Liver (tissue), 9 donors: ENCODE data around the gene ULK1. TPM values are rescaled to one million over a fixed set of nuclear protein-coding genes. Genes with fewer than 3 reads are reported as not detected.

Experiments
- DNase-seq: peaks from one replicate; pipeline ENCODE4 v3.0.0-alpha.2; 2017; ENCODE audit warnings: low spot score
- H3K27ac ChIP-seq, 2 donors: one replicate each; pipeline ENCODE4 v1.7.0; 2013; ENCODE audit warnings: inconsistent platforms in 2 of 2, low read length in 2 of 2, control low read depth in 1 of 2, low read depth in 1 of 2, mild to moderate bottlenecking in 1 of 2
- H3K27me3 ChIP-seq, 4 donors: one replicate each; pipeline versions ENCODE4 v1.6.1 to v1.7.0; 2013; ENCODE audit warnings: low read length in 3 of 4, inconsistent platforms in 1 of 4, mild to moderate bottlenecking in 1 of 4, moderate library complexity in 1 of 4; ENCODE audit not compliant: control insufficient read depth in 4 of 4, insufficient read depth in 4 of 4
- H3K36me3 ChIP-seq, 4 donors: one replicate each; pipeline versions ENCODE4 v1.6.1 to v1.7.0; 2013; ENCODE audit warnings: low read length in 3 of 4, mild to moderate bottlenecking in 3 of 4, low read depth in 1 of 4, moderate library complexity in 1 of 4; ENCODE audit not compliant: control insufficient read depth in 4 of 4, insufficient read depth in 3 of 4
- H3K4me1 ChIP-seq, 4 donors: one replicate each; pipeline versions ENCODE4 v1.6.1 to v1.7.0; 2013; ENCODE audit warnings: low read length in 3 of 4, mild to moderate bottlenecking in 3 of 4, moderate library complexity in 1 of 4; ENCODE audit not compliant: control insufficient read depth in 4 of 4, insufficient read depth in 4 of 4
- H3K4me3 ChIP-seq, 3 donors: one replicate each; pipeline versions ENCODE4 v1.6.1 to v1.7.0; 2013; ENCODE audit warnings: low read length in 3 of 3, control low read depth in 1 of 3, low read depth in 1 of 3, mild to moderate bottlenecking in 1 of 3
- H3K9ac ChIP-seq, 2 donors: one replicate each; pipeline ENCODE4 v1.7.0; 2013; ENCODE audit warnings: low read length in 2 of 2, mild to moderate bottlenecking in 2 of 2, moderate library complexity in 2 of 2, control low read depth in 1 of 2, low read depth in 1 of 2
- H3K9me3 ChIP-seq, 4 donors: one replicate each; pipeline versions ENCODE4 v1.6.1 to v1.7.0; 2013; ENCODE audit warnings: low read length in 3 of 4; ENCODE audit not compliant: control insufficient read depth in 4 of 4
- EGR1 ChIP-seq, 2 donors: IDR thresholded peaks; 2 replicates each; pipeline ENCODE4 v1.6.1; 2016 to 2018; ENCODE audit warnings: antibody characterized with exemption in 2 of 2, low read depth in 2 of 2
- FOXA1 ChIP-seq: IDR thresholded peaks from 2 replicates; pipeline ENCODE4 v1.6.1; 2016; ENCODE audit warnings: antibody characterized with exemption
- FOXA2 ChIP-seq: IDR thresholded peaks from 2 replicates; pipeline ENCODE4 v1.6.1; 2016; ENCODE audit warnings: antibody characterized with exemption
- GABPA ChIP-seq, 2 donors: IDR thresholded peaks in 1 of 2; conservative IDR thresholded peaks in 1 of 2; 2 replicates each; pipeline ENCODE4 v1.6.1; 2016; ENCODE audit warnings: antibody characterized with exemption in 2 of 2, mild to moderate bottlenecking in 1 of 2, moderate library complexity in 1 of 2
- HNF4A ChIP-seq, 2 donors: conservative IDR thresholded peaks; 2 replicates each; pipeline ENCODE4 v1.6.1; 2016; ENCODE audit warnings: antibody characterized with exemption in 2 of 2, mild to moderate bottlenecking in 2 of 2
- HNF4G ChIP-seq: IDR thresholded peaks from 2 replicates; pipeline ENCODE4 v1.6.1; 2016; ENCODE audit warnings: antibody characterized with exemption
- JUND ChIP-seq, 2 donors: IDR thresholded peaks; 2 replicates each; pipeline ENCODE4 v1.6.1; 2016; ENCODE audit warnings: antibody characterized with exemption in 2 of 2
- NR2F2 ChIP-seq: IDR thresholded peaks from 2 replicates; pipeline ENCODE4 v1.6.1; 2016; ENCODE audit warnings: antibody characterized with exemption
- RAD21 ChIP-seq, 2 donors: IDR thresholded peaks; 2 replicates each; pipeline ENCODE4 v1.6.1; 2016; ENCODE audit warnings: antibody characterized with exemption in 2 of 2, mild to moderate bottlenecking in 2 of 2
- RXRA ChIP-seq, 2 donors: IDR thresholded peaks; 2 replicates each; pipeline ENCODE4 v1.6.1; 2017 to 2018; ENCODE audit warnings: antibody characterized with exemption in 2 of 2, mild to moderate bottlenecking in 1 of 2
- SP1 ChIP-seq: IDR thresholded peaks from 2 replicates; pipeline ENCODE4 v1.6.1; 2018; ENCODE audit warnings: antibody characterized with exemption, mild to moderate bottlenecking
- TAF1 ChIP-seq: conservative IDR thresholded peaks from 2 replicates; pipeline ENCODE4 v1.6.1; 2016; ENCODE audit warnings: antibody characterized with exemption, mild to moderate bottlenecking
- YY1 ChIP-seq: IDR thresholded peaks from 2 replicates; pipeline ENCODE4 v1.6.1; 2016; ENCODE audit warnings: antibody characterized with exemption, mild to moderate bottlenecking
- WGBS: extraction: QIAGEN DNeasy Blood & Tissue Kit; methylation state at CpG from one replicate; pipeline ENCODE4 v1.1.7; 2013; 5-methylcytosine and 5-hydroxymethylcytosine counted together
- polyA plus RNA-seq, 2 donors: library from polyadenylated mRNA; stranded (reverse) in 1 of 2; unstranded in 1 of 2; fragments of 200-250 nt in 1 of 2; fragments of >200 nt in 1 of 2; fragmentation: Nextera tagmentation in 1 of 2; extraction: Ambion mirVana in 1 of 2; gene quantifications; one replicate each; pipeline versions ENCODE4 v1.2.1 to v1.2.3, GENCODE V29; 2013 to 2015
- total RNA-seq, 2 donors: library from RNA; depleted of rRNA; stranded (reverse); fragments of >200 nt; gene quantifications; one replicate each; pipeline ENCODE4 v1.2.3, GENCODE V29; 2014
- TF ChIP-seq, protein P1 (sequence below): fragments of 150-350 bp; IDR thresholded peaks from 2 replicates; pipeline ENCODE4 v1.5.1; 2017; ENCODE audit warnings: improper control_type of control experiment, low read depth, low read length; ENCODE audit not compliant: missing input control
- TF ChIP-seq, protein P2 (sequence below): IDR thresholded peaks from 2 replicates; pipeline ENCODE4 v1.6.1; 2016; ENCODE audit warnings: antibody characterized with exemption
- TF ChIP-seq, protein P3 (sequence below): IDR thresholded peaks from 2 replicates; pipeline ENCODE4 v1.6.1; 2016; ENCODE audit warnings: antibody characterized with exemption
- TF ChIP-seq, protein P4 (sequence below): IDR thresholded peaks from 2 replicates; pipeline ENCODE4 v1.6.1; 2016; ENCODE audit warnings: antibody characterized with exemption
- donor health status: healthy.
- donor health status: healthy.
- donor health status: healthy.
- donor health status: healthy.
- donor health status: healthy.

The ULK1 gene
- total and polyA plus RNA-seq, 4 donors = 12.5 to 41.7 (median 15.1) TPM

DNA sequence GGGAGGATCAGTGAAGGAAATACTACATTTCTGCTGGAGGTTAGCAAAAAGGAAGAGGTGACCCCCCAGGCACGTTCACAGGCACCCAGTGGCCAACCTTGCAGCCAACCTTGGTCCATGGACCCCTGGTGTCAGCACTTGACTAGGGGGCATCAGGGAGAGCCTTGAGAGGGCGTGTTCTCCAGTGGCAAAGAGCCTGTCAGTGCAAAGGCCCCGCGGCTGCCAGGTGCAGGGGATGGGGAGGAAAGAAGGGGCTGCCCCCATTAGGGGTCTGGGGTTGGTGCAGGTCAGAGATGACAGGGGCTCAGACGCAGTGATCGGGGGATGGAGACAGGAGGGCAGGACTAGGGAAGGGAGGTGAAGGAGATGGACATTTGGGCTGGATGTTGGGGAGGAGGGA lies 22.7 kb upstream of the ULK1 start (continued):
- TF ChIP-seq, protein P1, sequence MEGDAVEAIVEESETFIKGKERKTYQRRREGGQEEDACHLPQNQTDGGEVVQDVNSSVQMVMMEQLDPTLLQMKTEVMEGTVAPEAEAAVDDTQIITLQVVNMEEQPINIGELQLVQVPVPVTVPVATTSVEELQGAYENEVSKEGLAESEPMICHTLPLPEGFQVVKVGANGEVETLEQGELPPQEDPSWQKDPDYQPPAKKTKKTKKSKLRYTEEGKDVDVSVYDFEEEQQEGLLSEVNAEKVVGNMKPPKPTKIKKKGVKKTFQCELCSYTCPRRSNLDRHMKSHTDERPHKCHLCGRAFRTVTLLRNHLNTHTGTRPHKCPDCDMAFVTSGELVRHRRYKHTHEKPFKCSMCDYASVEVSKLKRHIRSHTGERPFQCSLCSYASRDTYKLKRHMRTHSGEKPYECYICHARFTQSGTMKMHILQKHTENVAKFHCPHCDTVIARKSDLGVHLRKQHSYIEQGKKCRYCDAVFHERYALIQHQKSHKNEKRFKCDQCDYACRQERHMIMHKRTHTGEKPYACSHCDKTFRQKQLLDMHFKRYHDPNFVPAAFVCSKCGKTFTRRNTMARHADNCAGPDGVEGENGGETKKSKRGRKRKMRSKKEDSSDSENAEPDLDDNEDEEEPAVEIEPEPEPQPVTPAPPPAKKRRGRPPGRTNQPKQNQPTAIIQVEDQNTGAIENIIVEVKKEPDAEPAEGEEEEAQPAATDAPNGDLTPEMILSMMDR = no peak
- TF ChIP-seq HNF4A (conservative IDR thresholded peaks at IDR 0.05) = no peak
- TF ChIP-seq, protein P2, sequence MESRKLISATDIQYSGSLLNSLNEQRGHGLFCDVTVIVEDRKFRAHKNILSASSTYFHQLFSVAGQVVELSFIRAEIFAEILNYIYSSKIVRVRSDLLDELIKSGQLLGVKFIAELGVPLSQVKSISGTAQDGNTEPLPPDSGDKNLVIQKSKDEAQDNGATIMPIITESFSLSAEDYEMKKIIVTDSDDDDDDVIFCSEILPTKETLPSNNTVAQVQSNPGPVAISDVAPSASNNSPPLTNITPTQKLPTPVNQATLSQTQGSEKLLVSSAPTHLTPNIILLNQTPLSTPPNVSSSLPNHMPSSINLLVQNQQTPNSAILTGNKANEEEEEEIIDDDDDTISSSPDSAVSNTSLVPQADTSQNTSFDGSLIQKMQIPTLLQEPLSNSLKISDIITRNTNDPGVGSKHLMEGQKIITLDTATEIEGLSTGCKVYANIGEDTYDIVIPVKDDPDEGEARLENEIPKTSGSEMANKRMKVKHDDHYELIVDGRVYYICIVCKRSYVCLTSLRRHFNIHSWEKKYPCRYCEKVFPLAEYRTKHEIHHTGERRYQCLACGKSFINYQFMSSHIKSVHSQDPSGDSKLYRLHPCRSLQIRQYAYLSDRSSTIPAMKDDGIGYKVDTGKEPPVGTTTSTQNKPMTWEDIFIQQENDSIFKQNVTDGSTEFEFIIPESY = no peak
- TF ChIP-seq, protein P3, sequence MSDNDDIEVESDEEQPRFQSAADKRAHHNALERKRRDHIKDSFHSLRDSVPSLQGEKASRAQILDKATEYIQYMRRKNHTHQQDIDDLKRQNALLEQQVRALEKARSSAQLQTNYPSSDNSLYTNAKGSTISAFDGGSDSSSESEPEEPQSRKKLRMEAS = no peak
- TF ChIP-seq TAF1 = no peak
- no peak for TF ChIP-seq FOXA1
- no peak for TF ChIP-seq FOXA2

DNA sequence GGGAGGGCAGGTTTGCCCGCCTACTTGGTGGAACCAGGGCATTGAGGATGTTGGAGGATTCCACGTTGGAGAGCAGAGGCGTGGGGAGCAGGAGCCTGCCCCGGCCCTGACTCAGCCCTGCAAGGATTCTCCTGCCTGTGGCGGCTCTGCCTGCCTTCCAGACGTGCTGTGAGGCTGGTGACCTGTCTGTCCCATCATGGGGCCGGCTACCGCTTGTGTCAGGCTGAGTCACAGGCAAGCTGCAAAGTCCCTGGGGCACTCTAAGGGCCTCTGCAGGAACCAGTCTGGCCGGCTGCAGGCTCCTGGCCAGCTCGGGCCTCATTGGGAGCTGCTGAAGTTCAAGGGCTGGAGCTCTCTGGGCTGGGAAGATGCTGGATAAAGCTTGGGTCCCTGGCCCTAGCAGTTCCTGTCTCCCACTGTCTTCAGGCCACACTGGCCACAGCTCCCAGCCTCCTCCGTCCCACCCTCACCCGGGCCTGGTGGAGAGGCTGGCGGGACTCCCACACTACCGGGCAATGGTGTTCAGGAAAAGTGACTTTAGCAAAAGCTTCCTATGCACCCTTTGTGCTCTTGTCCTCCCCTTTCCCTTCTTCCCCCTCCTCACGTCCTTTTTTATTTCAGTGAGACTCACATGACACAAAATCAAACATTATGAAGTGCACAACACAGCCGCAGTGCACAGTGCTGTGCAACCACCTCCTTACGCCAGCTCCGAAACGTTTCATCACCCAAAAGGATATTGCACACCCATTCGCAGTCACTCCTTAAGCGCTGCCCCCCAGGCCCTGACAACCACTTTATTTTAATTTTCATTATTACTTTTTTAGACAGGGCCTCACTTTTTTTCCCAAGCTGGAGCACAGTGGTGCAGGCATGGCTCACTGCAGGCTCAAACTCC lies 22.0 kb upstream of the ULK1 start:
- H3K4me1 ChIP-seq = no peaks in the 10 kb centered on the region
- no peak for DNase-seq
- no peak overlapping the region for H3K9ac ChIP-seq
- H3K27me3 ChIP-seq = no peaks in the 10 kb centered on the region
- no peaks in the 10 kb centered on the region for H3K9me3 ChIP-seq
- WGBS = 85% methylated on average over 21 of the region's 21 CpGs
- H3K4me3 ChIP-seq = no peak overlapping the region
- TF ChIP-seq RAD21 (IDR thresholded peaks at IDR 0.05) (no peak), YY1 (no peak), JUND (IDR thresholded peaks at IDR 0.05) (no peak), HNF4A (conservative IDR thresholded peaks at IDR 0.05) (no peak), GABPA (IDR thresholded peaks at IDR 0.05 in 1 of 2, conservative IDR thresholded peaks at IDR 0.05 in 1 of 2) (no peak), FOXA2 (no peak), FOXA1 (no peak), SP1 (no peak), TAF1 (no peak), HNF4G (no peak), NR2F2 (no peak), EGR1 (IDR thresholded peaks at IDR 0.05; ENCODE audit: low read depth in 2 of 2) (no peak), RXRA (IDR thresholded peaks at IDR 0.05) (no peak)
- TF ChIP-seq, protein P2 = no peak
- TF ChIP-seq, protein P4, sequence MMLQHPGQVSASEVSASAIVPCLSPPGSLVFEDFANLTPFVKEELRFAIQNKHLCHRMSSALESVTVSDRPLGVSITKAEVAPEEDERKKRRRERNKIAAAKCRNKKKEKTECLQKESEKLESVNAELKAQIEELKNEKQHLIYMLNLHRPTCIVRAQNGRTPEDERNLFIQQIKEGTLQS = no peak
- TF ChIP-seq, protein P3 = no peak
- TF ChIP-seq, protein P1 = no peak
- no peaks in the 10 kb centered on the region for H3K36me3 ChIP-seq
- no peak overlapping the region for H3K27ac ChIP-seq
